Stimulated activated naive B cell treated with anti-CD40 and anti-IgM and Interleukin-4, amounts not matched to agents 10 μg/mL and 1 μg/mL and 100 μg/mL, for 72 hours (primary cell): ENCODE data around the gene VPS35L.
A peak's percentile ranks its signal among the peaks of the same experiment; 100 is the strongest.
"Not testable (repeated sequence)": the region's sequence is repeated elsewhere in the genome, so short reads cannot be mapped to it uniquely, and the experiment has no call there.

ENCODE experiments used
- ATAC-seq, 2 donors: fragments of 150-1000 bp; cut with Tn5 transposase; replicated peaks; 2 replicates each; pipeline ENCODE4 v1.10.0; 2021; ENCODE audit warnings: moderate library complexity in 1 of 2
- DNase-seq: peaks from one replicate; pipeline ENCODE4 v3.0.0; 2021
- H3K27ac Mint-ChIP-seq: one replicate; pipeline ENCODE4 v1.8.0; 2022; ENCODE audit warnings: mild to moderate bottlenecking, mixed read lengths
- H3K27me3 Mint-ChIP-seq, 2 donors: one replicate each; pipeline ENCODE4 v1.8.0; 2022; ENCODE audit warnings: mixed read lengths in 2 of 2
- H3K36me3 Mint-ChIP-seq, 2 donors: one replicate each; pipeline ENCODE4 v1.8.0; 2022; ENCODE audit warnings: mixed read lengths in 2 of 2, mild to moderate bottlenecking in 1 of 2
- H3K4me1 Mint-ChIP-seq, 2 donors: one replicate each; pipeline ENCODE4 v1.8.0; 2022; ENCODE audit warnings: mixed read lengths in 2 of 2, mild to moderate bottlenecking in 1 of 2
- H3K4me3 Mint-ChIP-seq, 2 donors: one replicate each; pipeline ENCODE4 v1.8.0; 2022; ENCODE audit warnings: mild to moderate bottlenecking in 2 of 2, mixed read lengths in 2 of 2, moderate library complexity in 1 of 2
- H3K9me3 Mint-ChIP-seq, 2 donors: one replicate each; pipeline ENCODE4 v1.8.0; 2022; ENCODE audit warnings: mixed read lengths in 2 of 2, mild to moderate bottlenecking in 1 of 2

The VPS35L gene

DNA sequence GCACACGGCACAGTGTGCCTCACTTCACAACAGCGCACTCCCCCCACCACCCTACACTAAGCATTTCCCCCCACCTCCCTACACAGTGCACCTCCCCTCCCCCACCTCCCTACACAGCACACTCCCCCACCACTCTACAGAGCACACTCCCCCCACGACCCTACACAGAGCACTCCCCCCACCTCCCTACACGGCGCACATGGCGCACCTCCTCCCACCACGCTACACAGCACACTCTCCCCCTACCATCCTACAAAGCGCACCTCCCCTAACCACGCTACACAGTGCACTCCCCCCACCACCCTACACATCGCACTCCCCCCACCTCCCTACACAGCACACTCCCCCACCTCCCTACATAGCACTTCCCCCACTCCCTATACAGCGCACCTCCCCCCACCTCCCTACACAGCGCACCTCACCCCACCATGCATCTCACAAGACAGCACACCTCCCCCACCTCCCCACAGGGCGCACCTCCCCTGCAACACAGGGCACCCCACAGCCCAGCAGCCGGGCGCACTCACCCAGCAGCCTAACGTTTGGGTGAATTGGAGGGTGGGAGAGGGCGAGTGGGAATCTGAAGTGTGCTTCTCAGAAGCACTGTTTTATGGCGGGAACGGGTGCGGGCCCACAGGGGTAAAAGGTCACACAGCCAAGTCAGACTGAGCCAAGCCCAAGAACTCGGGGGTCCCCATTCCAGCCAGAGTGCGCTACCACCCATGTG lies 152.2 kb downstream of the VPS35L start:
- H3K9me3 Mint-ChIP-seq: no peaks in the 10 kb centered on the region
- H3K4me1 Mint-ChIP-seq: peaks cover 6 to 8% of the 10 kb centered on the region in 2 donors
- no peak overlapping the region for H3K4me3 Mint-ChIP-seq
- H3K27ac Mint-ChIP-seq: no peak overlapping the region
- H3K27me3 Mint-ChIP-seq: no peaks in the 10 kb centered on the region
- DNase-seq (no peak), ATAC-seq (no peak)
- peaks cover 59 to 75% of the 10 kb centered on the region in 2 donors for H3K36me3 Mint-ChIP-seq

DNA sequence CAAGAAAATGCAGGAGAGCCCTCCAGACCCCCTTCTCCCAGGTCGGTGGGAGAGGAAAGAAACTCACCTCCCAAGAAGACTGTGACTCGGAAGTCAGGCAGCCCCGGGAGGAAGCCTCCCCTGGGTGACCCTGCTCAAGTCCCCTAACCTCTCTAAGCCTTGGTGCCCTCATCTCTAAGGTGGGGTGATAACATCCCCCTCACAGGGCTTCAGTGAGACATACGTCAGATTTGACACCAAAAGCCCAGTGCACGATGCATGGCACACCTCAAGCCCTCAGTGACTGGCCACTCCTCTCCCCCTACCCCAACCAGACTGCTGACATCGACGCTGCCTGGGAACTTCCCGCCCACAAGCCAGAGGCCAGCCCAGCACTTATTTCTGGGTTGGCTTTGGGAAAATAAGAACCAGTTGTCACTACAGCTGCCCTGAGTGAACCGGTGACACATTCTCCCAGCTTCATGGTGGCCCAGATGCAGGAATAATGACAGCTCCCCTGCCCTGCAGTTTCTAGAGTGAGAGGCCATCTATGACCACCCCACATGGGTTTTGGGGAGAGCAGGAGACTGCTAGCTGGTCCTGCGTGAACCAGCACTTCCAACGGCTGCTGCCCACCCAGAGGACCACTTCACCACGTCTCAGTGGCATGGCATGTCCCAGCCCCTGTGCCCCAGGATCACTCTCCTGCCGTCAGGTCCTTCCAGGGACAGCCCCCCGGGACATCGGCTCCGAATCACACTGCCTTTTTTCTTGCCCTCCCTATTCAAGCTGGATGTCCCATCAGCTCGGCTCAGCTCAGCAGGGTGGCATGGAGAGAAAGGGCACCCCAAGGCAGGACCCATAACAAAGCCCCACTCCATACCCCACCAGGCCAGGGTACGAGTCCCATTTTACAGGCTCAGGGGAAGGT lies 153.0 kb downstream of the VPS35L start:
- peaks cover 54 to 75% of the 10 kb centered on the region in 2 donors for H3K36me3 Mint-ChIP-seq

DNA sequence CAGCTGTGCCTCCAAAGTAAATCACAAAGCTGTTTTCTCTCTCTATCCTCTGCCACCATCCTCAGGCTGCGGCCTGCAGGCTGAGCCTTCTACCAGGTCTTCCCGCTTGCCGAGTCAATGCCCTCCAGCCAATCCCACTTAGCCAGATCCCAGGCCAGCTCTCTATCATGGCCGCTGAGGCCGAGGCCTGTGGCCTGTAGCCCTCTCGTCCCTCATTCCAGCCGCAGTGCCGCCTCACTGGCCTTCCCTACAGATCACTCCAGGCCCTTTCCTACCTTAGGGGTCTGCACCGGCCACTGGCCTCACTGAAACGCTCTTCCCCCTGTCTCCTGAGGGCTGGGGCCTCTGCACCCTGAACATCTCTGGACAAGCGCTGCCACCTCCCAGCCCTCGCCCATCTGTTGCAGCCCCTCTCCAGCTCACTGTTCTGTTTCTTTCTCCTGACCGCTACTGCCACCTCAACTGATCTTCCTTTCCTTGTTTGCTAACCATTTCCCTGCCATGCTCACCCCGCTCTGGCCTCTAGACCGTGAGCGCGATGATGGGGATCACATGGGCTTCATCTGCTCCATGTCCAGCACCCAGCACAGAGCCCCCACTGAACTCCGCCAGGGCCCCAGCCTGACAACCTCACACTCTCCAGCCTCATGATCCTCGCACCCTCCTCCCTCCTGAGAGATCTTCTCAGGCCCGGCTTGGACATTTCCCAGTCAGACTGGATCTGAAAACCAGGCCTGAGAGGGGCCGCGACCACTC lies 154.1 kb downstream of the VPS35L start:
- Mint-ChIP-seq H3K27me3 (no peaks in the 10 kb centered on the region), H3K27ac (peak overlapping the region; percentile 43), H3K4me3 (no peak overlapping the region), H3K4me1 (peaks cover 12 to 13% of the 10 kb centered on the region in 2 donors), H3K36me3 (peaks cover 50 to 75% of the 10 kb centered on the region in 2 donors), H3K9me3 (no peaks in the 10 kb centered on the region)
- DNase-seq (no peak), ATAC-seq (no peak)

More for the DNA sequence above, 153.0 kb downstream of the VPS35L start:
- Mint-ChIP-seq H3K27ac (no peak overlapping the region), H3K27me3 (no peaks in the 10 kb centered on the region), H3K9me3 (no peaks in the 10 kb centered on the region), H3K4me1 (peaks cover 6 to 8% of the 10 kb centered on the region in 2 donors), H3K4me3 (no peak overlapping the region)
- no peak for ATAC-seq
- no peak for DNase-seq

- H3K4me3 Mint-ChIP-seq: no peak overlapping the region
- H3K4me1 Mint-ChIP-seq: peaks cover 13% of the 10 kb centered on the region in 2 donors
- H3K27ac Mint-ChIP-seq: no peak overlapping the region
- ATAC-seq (no peak), DNase-seq (no peak)
- H3K27me3 Mint-ChIP-seq: no peaks in the 10 kb centered on the region
- H3K36me3 Mint-ChIP-seq: peaks cover 48 to 71% of the 10 kb centered on the region in 2 donors
- no peaks in the 10 kb centered on the region for H3K9me3 Mint-ChIP-seq
These were observed 154.8 kb downstream of the VPS35L start for GRCh38 chr16:19710191-19710908.

GRCh38 chr16:19710991-19711545 lies 155.6 kb downstream of the VPS35L start:
- no peak for ATAC-seq
- peaks cover 16 to 19% of the 10 kb centered on the region in 2 donors for H3K4me1 Mint-ChIP-seq
- no peak for DNase-seq
- no peak overlapping the region for H3K4me3 Mint-ChIP-seq
- peaks cover 48 to 68% of the 10 kb centered on the region in 2 donors for H3K36me3 Mint-ChIP-seq
- H3K9me3 Mint-ChIP-seq: no peaks in the 10 kb centered on the region
- H3K27ac Mint-ChIP-seq: no peak overlapping the region
- H3K27me3 Mint-ChIP-seq: no peaks in the 10 kb centered on the region

GRCh38 chr16:19711643-19712042 lies 156.1 kb downstream of the VPS35L start:
- ATAC-seq (no peak), DNase-seq (no peak)
- H3K36me3 Mint-ChIP-seq: peaks cover 44 to 66% of the 10 kb centered on the region in 2 donors
- H3K27ac Mint-ChIP-seq: peak overlapping the region; percentile 60
- H3K4me3 Mint-ChIP-seq: no peak overlapping the region
- H3K9me3 Mint-ChIP-seq: no peaks in the 10 kb centered on the region
- no peaks in the 10 kb centered on the region for H3K27me3 Mint-ChIP-seq
- peaks cover 22 to 25% of the 10 kb centered on the region in 2 donors for H3K4me1 Mint-ChIP-seq

- Mint-ChIP-seq H3K4me3 (no peak overlapping the region), H3K9me3 (no peaks in the 10 kb centered on the region), H3K27ac (no peak overlapping the region), H3K36me3 (peaks cover 37 to 59% of the 10 kb centered on the region in 2 donors), H3K4me1 (peaks cover 24 to 33% of the 10 kb centered on the region in 2 donors), H3K27me3 (no peaks in the 10 kb centered on the region)
- ATAC-seq: no peak
- no peak for DNase-seq
These were observed 157.0 kb downstream of the VPS35L start for GRCh38 chr16:19712418-19713058.

- no peaks in the 10 kb centered on the region for H3K27me3 Mint-ChIP-seq
These were observed 158.2 kb downstream of the VPS35L start for GRCh38 chr16:19713697-19714096.

DNA sequence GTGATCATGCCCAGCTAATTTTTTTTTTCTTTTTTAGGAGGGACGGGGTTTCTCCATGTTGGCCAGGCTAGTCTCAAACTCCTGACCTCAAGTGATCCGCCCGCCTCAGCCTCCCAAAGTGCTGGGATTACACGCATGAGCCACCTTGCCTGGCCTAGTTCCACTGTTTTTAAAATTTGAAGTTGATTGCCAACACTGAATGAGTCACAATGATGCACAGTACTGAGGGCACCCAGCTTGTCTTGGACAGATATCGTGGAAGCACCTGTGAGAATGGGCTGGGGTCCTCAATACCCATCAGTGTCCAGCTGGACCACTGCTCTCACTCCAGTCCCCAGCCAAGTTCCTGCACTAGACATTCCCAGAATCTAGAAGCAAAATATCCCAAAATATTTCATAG lies 160.1 kb downstream of the VPS35L start:
- Mint-ChIP-seq H3K36me3 (peaks cover 19 to 36% of the 10 kb centered on the region in 2 donors), H3K4me1 (peaks cover 22 to 27% of the 10 kb centered on the region in 2 donors), H3K4me3 (no peak overlapping the region), H3K27ac (no peak overlapping the region), H3K9me3 (no peaks in the 10 kb centered on the region), H3K27me3 (no peaks in the 10 kb centered on the region)
- no peak for DNase-seq
- ATAC-seq: no peak

More at GRCh38 chr16:19713697-19714096, 158.2 kb downstream of the VPS35L start:
- Mint-ChIP-seq H3K27ac (no peak overlapping the region), H3K4me1 (peaks cover 24 to 33% of the 10 kb centered on the region in 2 donors), H3K4me3 (no peak overlapping the region), H3K9me3 (no peaks in the 10 kb centered on the region), H3K36me3 (peaks cover 31 to 50% of the 10 kb centered on the region in 2 donors)
- ATAC-seq (no peak), DNase-seq (no peak)

DNA sequence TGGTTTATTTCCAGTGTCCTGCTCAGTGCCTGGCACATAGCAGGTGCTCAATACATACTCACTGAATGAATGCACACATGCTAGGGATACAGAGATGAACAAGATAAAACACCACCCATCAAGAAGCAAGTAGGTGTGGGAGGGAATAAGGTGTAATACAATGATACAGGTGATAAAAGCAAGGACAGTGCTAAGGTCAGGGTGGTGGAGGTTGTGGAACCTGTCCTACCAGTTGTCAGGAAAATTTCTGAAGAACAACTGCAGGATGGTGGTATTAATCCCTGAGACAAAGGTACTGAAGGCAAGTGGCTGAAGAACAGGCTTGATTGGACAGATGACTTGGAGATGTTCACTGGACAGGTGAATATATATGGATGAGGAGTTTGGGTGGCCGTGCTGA lies 160.7 kb downstream of the VPS35L start:
- H3K27ac Mint-ChIP-seq: no peak overlapping the region
- DNase-seq (no peak), ATAC-seq (no peak)
- peak overlapping the region in 1 of 2 donors; percentile 70 for H3K4me3 Mint-ChIP-seq
- no peaks in the 10 kb centered on the region for H3K27me3 Mint-ChIP-seq
- peaks cover 22 to 27% of the 10 kb centered on the region in 2 donors for H3K4me1 Mint-ChIP-seq
- H3K36me3 Mint-ChIP-seq: peaks cover 19 to 36% of the 10 kb centered on the region in 2 donors
- H3K9me3 Mint-ChIP-seq: no peaks in the 10 kb centered on the region

GRCh38 chr16:19716728-19717127 lies 161.2 kb downstream of the VPS35L start:
- H3K27me3 Mint-ChIP-seq, H3K27ac Mint-ChIP-seq, H3K9me3 Mint-ChIP-seq, DNase-seq, ATAC-seq: not testable (repeated sequence)
- Mint-ChIP-seq H3K4me1 (peaks cover 20 to 27% of the 10 kb centered on the region in 2 donors), H3K36me3 (peaks cover 15 to 32% of the 10 kb centered on the region in 2 donors), H3K4me3 (peak overlapping the region; percentile 90 to 97)

DNA sequence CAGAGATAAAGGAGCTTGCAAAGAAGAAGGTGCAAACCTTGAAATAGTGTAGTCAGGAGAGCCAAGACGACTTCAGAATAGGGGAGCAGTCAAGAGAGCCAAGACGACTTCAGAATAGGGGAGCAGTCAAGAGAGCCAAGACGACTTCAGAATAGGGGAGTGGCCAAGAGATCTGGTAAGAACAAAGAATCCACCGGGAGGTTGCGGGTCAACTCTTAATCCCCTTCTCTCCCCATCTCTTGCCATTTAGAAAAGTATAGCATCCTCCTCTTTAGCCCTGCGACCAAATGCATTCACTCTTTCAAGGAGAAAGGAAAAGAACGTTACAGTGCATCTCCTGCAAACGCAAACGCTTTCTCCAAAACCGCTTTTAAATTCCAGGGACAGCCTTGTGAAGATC lies 161.8 kb downstream of the VPS35L start:
- Mint-ChIP-seq H3K4me1 (peaks cover 17 to 27% of the 10 kb centered on the region in 2 donors), H3K4me3 (peak overlapping the region; percentile 90 to 97), H3K36me3 (peaks cover 12 to 29% of the 10 kb centered on the region in 2 donors), H3K9me3 (no peaks in the 10 kb centered on the region), H3K27me3 (no peaks in the 10 kb centered on the region), H3K27ac (peak overlapping the region; percentile 94)
- no peak for ATAC-seq
- no peak for DNase-seq
